VCaP (cell line): ENCODE results near the gene AGAP2.
"Not testable (repeated sequence)": the region's sequence is repeated elsewhere in the genome, so short reads cannot be mapped to it uniquely, and the experiment has no call there.

Source experiments
- H3K27ac ChIP-seq: fragments of 450-650 bp; 2 replicates; pipeline ENCODE4 v1.5.1; 2017
- TF ChIP-seq, protein P1 (sequence below): fragments of 450-650 bp; conservative IDR thresholded peaks from 2 replicates; pipeline ENCODE4 v1.5.1; 2017; ENCODE audit warnings: mild to moderate bottlenecking, moderate library complexity

The AGAP2 gene

DNA sequence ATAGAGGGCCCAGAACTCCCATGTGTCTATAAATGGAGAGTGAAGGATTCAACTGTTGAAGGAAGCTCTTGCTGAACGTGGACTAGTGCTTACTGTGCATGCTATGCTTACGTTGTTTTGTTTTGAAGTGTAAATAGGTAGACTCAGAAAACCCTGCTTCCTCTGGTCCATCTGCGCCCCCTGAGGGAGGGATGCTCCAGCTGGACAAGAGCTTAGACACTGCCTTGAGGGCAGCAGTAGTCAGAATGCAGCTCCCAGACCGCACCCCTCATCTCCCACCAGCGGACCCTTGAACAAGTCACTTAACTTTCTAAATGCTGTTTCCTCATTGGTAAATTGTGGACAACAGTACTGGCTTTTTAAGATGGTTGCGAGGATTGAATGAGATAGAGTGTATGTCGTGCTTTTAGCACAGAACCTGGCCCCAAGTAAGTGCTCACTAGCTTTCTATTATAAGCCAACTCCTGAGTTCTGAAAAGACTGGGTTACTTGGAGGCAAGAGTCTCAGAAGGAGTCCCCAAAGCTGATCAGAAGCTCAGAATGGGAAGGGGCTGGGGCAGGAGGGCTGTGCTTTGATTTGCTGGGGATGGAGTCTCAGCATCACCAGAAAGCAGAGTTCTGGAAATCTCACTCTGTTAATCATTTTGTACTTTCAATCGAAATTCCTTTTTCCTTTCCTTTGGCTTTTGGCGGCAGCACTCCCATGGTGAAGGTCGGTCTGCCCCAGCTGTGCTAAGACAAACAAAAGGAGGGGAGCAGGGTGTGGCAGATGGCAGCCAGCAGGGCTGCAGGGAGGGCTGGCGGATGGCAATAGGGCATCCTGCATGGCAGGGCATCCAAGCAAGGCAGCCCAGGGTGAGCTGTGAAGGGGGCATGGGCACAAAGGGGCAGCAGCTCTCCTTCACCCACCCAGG is 15.6 kb downstream of the AGAP2 start:
- no peak overlapping the region for H3K27ac ChIP-seq
- TF ChIP-seq, protein P1, sequence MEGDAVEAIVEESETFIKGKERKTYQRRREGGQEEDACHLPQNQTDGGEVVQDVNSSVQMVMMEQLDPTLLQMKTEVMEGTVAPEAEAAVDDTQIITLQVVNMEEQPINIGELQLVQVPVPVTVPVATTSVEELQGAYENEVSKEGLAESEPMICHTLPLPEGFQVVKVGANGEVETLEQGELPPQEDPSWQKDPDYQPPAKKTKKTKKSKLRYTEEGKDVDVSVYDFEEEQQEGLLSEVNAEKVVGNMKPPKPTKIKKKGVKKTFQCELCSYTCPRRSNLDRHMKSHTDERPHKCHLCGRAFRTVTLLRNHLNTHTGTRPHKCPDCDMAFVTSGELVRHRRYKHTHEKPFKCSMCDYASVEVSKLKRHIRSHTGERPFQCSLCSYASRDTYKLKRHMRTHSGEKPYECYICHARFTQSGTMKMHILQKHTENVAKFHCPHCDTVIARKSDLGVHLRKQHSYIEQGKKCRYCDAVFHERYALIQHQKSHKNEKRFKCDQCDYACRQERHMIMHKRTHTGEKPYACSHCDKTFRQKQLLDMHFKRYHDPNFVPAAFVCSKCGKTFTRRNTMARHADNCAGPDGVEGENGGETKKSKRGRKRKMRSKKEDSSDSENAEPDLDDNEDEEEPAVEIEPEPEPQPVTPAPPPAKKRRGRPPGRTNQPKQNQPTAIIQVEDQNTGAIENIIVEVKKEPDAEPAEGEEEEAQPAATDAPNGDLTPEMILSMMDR: no peak

DNA sequence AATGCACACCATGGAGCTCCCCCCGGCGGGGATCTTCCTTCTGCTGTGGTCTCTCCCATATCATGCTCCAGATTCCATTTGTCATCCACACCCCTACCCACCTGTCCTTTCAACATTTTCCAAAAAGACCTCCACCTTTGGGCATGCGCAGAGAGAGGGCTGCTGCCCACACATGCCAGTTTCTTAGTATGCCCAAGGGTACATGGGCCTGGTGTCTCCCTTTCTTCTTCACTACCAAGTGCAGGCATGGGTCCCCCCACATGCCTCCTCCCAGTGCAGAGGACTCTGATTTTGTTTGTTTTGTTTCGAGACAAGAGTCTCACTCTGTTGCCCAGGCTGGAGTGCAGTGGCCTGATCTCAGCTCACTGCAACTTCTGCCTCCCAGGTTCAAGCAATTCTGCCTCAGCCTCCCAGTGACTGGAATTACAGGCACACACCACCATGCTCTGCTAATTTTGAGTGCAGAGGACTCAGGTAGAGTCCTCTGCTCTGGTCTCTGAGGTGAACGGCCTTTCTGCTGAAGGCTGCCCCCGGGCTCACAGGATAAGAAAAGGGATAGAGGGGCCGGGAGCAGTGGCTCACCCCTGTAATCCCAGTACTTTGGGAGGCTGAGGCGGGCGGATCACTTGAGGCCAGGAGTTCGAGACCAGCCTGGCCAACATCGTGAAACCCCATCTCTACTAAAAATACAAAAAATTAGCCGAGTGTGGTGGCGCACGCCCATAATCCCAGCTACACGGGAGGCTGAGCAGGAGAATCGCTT is 16.5 kb downstream of the AGAP2 start:
- H3K27ac ChIP-seq: not testable (repeated sequence)

DNA sequence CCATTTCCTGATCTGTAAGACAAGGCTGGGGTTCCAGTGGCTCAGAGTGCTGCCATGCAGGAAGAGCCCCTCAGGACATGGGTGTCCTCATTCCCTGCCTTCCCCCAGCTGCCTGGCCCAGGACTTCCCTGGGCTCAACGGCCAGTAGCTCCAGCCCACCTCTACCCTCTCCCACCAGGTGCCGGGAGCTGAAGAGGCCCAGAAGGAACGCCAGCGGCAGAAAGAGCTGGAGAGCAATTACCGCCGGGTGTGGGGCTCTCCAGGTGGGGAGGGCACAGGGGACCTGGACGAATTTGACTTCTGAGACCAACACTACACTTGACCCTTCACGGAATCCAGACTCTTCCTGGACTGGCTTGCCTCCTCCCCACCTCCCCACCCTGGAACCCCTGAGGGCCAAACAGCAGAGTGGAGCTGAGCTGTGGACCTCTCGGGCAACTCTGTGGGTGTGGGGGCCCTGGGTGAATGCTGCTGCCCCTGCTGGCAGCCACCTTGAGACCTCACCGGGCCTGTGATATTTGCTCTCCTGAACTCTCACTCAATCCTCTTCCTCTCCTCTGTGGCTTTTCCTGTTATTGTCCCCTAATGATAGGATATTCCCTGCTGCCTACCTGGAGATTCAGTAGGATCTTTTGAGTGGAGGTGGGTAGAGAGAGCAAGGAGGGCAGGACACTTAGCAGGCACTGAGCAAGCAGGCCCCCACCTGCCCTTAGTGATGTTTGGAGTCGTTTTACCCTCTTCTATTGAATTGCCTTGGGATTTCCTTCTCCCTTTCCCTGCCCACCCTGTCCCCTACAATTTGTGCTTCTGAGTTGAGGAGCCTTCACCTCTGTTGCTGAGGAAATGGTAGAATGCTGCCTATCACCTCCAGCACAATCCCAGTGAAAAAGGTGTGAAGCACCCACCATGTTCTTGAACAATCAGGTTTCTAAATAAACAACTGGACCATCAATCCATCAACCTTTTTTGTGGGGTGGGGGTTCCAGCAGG is 17.6 kb downstream of the AGAP2 start:
- H3K27ac ChIP-seq: no peak overlapping the region
- TF ChIP-seq, protein P1: no peak

DNA sequence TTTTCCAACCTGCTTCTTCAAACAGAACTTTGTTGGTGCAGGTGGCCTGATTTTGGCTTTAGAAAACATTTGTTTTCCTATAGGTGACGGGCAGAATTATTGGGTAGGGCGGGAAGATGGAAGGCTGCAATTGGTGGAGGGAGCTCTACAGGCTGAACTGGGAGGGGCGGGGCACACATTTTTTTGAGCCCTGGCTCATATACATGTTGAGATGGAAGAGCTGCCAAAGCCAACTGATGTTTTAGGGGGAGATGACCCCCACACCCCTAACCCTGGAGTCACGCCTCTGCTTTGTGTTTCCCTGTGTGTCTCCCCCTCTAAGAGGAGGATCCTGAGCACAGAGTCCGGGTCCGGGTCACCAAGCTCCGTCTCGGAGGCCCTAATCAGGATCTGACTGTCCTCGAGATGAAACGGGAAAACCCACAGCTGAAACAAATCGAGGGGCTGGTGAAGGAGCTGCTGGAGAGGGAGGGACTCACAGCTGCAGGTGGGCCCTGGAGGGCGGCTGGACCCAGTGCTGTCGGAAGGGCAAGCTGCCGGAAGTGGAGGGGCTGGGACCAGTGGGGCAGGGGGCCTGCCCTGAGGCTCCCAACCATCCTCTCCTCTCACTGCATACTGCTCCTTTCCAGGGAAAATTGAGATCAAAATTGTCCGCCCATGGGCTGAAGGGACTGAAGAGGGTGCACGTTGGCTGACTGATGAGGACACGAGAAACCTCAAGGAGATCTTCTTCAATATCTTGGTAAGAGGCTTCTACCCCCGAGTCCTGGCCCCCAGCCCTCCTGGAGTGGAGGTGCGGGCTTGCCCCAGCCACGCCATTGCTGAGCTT is 18.6 kb downstream of the AGAP2 start:
- TF ChIP-seq, protein P1: no peak
- no peak overlapping the region for H3K27ac ChIP-seq

DNA sequence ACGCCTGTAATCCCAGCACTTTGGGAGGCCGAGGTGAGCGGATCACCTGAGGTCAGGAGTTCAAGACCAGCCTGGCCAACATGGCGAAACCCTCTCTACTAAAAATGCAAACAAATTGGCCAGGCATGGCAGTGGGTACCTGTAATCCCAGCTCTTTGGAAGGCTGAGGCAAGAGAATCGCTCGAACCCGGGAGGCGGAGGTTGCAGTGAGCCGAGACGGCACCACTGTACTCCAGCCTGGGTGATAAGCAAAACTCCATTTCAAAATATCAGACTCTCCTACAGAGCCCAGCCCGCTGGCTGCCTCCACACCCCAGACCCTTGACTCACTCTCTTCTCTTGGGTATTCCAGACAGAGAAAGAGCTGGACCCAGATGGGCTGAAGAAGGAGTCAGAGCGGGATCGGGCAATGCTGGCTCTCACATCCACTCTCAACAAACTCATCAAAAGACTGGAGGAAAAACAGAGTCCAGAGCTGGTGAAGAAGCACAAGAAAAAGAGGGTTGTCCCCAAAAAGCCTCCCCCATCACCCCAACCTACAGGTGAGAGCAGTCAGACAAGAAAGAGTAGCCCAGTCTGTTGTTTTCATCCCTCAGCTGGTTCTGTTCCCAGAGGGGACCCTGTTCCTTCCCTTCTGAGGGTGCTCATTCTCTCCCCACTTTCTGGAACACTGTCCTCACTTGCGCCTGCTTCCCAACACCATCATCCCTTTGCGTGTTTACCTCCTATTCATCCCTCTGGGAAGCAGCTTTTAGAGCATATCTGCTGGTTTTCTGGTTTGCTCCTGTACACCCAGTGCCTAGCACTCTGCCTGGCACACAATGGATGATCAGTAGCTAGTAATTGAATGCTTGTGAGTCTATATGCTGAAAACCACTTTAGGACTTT is 19.7 kb downstream of the AGAP2 start:
- no peak overlapping the region for H3K27ac ChIP-seq
- TF ChIP-seq, protein P1: no peak

DNA sequence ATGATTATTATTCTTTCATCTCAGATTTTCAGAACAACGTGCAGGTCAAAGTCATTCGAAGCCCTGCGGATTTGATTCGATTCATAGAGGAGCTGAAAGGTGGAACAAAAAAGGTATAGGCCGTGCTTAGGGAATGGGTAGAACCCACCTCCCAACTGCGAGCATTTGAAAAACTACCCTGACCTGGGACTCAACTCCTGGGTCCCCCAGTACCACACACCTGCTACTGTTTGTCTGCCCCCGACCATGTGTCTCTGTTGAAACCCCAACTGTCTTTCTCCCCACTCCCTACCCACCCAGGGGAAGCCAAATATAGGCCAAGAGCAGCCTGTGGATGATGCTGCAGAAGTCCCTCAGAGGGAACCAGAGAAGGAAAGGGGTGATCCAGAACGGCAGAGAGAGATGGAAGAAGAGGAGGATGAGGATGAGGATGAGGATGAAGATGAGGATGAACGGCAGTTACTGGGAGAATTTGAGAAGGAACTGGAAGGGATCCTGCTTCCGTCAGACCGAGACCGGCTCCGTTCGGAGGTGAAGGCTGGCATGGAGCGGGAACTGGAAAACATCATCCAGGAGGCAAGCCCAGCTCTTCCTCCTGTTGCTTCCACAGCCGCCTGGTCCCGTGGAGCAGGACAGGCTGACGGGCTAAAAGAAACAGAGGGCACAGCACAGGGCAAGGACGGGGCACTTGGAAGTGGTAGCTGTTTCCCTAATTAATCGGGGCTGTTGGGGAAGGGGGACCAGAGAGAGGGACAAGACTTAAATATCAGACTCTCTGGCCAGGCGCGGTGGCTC is 20.5 kb downstream of the AGAP2 start:
- H3K27ac ChIP-seq: no peak overlapping the region
- TF ChIP-seq, protein P1: no peak
